Measurements from ENCODE around the gene CDC42EP3.

GRCh38 chr2:37602702-37603101, 68.7 kb downstream of the CDC42EP3 start:
- TF ChIP-seq, protein P1, sequence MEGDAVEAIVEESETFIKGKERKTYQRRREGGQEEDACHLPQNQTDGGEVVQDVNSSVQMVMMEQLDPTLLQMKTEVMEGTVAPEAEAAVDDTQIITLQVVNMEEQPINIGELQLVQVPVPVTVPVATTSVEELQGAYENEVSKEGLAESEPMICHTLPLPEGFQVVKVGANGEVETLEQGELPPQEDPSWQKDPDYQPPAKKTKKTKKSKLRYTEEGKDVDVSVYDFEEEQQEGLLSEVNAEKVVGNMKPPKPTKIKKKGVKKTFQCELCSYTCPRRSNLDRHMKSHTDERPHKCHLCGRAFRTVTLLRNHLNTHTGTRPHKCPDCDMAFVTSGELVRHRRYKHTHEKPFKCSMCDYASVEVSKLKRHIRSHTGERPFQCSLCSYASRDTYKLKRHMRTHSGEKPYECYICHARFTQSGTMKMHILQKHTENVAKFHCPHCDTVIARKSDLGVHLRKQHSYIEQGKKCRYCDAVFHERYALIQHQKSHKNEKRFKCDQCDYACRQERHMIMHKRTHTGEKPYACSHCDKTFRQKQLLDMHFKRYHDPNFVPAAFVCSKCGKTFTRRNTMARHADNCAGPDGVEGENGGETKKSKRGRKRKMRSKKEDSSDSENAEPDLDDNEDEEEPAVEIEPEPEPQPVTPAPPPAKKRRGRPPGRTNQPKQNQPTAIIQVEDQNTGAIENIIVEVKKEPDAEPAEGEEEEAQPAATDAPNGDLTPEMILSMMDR (IDR thresholded peaks at IDR 0.05): no peak
- no peak for TF ChIP-seq EP300 (IDR thresholded peaks at IDR 0.05)
- TF ChIP-seq POLR2A (IDR thresholded peaks at IDR 0.05): no peak
